NAMALWA (cell line): ENCODE results near the gene EEPD1.

ENCODE experiments used
- DNase-seq: peaks from one replicate; pipeline ENCODE4 v3.0.0-alpha.2; 2015; ENCODE audit warnings: low spot score

Gene EEPD1

GRCh38 chr7:36261019-36261754, 108.1 kb downstream of the EEPD1 start:
- DNase-seq = no peak

GRCh38 chr7:36262309-36263094, 109.4 kb downstream of the EEPD1 start:
- DNase-seq = no peak

- DNase-seq = no peak
Measured at GRCh38 chr7:36263095-36263484, 110.0 kb downstream of the EEPD1 start.

GRCh38 chr7:36264123-36264801, 111.2 kb downstream of the EEPD1 start:
- DNase-seq = peak; percentile 44

GRCh38 chr7:36264913-36265516, 112.0 kb downstream of the EEPD1 start:
- no peak for DNase-seq

- DNase-seq = no peak
Measured at GRCh38 chr7:36265680-36266079, 112.6 kb downstream of the EEPD1 start.

- no peak for DNase-seq
Measured at GRCh38 chr7:36266190-36266589, 113.1 kb downstream of the EEPD1 start.

- no peak for DNase-seq
Measured at GRCh38 chr7:36266683-36267082, 113.6 kb downstream of the EEPD1 start.

- no peak for DNase-seq
Measured at GRCh38 chr7:36272211-36272566, 119.1 kb downstream of the EEPD1 start.

GRCh38 chr7:36272567-36273269, 119.7 kb downstream of the EEPD1 start:
- DNase-seq = no peak

- DNase-seq = no peak
Measured at GRCh38 chr7:36273836-36274235, 120.8 kb downstream of the EEPD1 start.

GRCh38 chr7:36275735-36276284, 122.8 kb downstream of the EEPD1 start:
- no peak for DNase-seq

- DNase-seq = no peak
Measured at GRCh38 chr7:36276428-36277248, 123.6 kb downstream of the EEPD1 start.

GRCh38 chr7:36277249-36277542, 124.1 kb downstream of the EEPD1 start:
- DNase-seq = no peak

- DNase-seq = no peak
Measured at GRCh38 chr7:36278069-36278619, 125.1 kb downstream of the EEPD1 start.

- DNase-seq = no peak
Measured at GRCh38 chr7:36278620-36279172, 125.6 kb downstream of the EEPD1 start.

GRCh38 chr7:36279200-36279925, 126.3 kb downstream of the EEPD1 start:
- DNase-seq = no peak

- no peak for DNase-seq
Measured at GRCh38 chr7:36279926-36280315, 126.9 kb downstream of the EEPD1 start.
